ENCODE measurements around the gene AKR7A2.
"Not testable (repeated sequence)": the region's sequence is repeated elsewhere in the genome, so short reads cannot be mapped to it uniquely, and the experiment has no call there.

The AKR7A2 gene

DNA sequence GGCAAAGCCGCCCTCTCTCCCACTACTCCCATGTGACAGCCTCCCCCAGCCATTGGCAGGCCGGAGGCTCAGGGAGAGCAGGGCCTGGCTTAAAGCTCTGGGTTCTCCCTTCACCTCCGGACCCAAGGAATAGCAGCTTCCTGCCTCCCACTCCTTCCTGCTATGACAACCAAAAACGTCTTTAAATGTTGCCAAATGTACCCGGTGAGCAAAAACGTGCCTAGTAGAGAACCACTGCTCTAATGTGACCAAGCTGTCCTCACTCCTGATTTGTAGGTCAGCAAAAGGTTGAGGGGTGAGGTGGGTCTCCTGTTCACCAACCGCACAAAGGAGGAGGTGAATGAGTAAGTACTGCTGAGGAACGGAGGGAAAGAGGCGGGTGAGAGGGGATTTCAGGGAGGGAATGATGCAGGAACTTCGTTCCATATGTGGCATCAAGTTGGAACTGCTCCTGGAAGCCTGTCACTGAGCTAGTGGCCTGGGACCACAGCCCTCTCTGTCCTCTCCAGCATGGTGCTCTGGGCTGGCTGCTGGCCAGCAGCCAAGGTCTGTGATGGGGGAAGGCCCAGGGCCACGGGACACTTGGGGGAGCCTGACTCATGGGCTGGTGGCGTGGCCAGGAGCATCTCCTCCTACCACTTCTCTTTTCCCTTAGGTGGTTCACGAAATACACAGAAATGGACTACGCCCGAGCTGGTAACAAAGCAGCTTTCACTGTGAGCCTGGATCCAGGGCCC, 54.6 kb downstream of the AKR7A2 start:
- no peak for DNase-seq

DNA sequence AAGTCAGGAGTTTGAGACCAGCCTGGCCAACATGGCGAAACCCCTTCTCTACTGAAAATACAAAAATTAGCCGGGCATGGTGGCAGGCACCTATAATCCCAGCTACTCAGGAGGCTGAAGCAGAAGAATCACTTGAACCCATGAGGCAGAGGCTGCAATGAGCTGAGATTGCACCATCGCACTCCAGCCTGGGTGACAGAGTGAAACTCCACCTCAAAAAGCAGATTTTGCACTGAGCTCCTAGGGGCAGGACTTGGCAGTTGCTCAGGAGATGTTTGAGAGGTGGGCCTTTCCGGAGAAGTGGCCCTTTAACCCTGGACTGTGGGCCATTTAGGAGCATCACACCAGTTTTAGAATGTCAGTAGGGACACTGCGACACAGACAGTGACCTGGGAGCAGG, 55.6 kb downstream of the AKR7A2 start:
- DNase-seq = not testable (repeated sequence)

DNA sequence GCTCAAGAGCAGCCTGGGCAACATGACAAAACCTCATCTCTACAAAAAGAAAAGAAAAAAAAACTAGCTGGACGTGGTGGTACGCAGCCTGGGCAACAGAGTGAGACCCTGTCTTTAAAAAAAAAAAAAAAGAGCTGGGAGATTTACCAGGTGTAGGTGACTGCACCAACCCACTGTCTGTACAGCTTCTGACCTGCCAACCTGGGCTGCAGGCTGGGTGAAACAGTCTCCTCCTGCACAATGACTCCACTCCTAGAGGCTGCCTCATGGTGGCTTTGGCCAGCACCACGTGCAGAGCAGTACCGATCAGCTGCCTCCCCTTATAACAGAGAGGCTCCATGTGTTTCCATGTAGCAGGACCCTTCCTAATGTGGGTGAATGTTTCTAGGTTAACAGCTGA, 56.7 kb downstream of the AKR7A2 start:
- no peak for DNase-seq

DNA sequence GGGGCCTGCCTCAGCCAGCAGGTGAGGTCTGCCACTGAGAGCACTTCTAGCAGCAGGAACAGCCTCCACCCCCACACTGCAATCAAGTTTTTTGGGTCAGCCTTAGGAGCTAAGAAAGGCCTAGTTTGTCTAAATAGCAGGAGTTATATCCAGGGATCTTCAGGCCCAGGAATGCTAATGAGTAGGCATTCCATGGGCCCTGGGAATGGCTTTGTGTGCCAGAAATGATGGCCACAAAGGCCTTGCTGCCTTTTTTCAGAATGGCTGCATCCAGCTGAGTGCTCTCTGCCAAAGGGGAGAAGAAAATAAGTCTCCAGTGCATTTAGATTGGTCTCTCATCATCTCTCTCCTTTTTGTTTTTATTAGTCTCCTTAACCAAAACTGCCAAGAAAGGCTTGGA, 57.5 kb downstream of the AKR7A2 start:
- DNase-seq = no peak

All from SW 1271 (cell line).